ENCODE data around the gene RERGL. TPM values are rescaled to one million over a fixed set of nuclear protein-coding genes. Genes with fewer than 3 reads are reported as not detected.

RERGL gene
- not detected in 2 replicates for total RNA-seq

GRCh38 chr12:18090093-18090492 lies at the start of gene RERGL:
TSS of gene RERGL (minus strand) at chr12:18090193. CDS start at chr12:18090140, 53 bp downstream.
- Mint-ChIP-seq H3K9me3 (peaks cover 24% of the 10 kb centered on the region), H3K27me3 (ENCODE audit: insufficient read depth) (no peaks in the 10 kb centered on the region), H3K27ac (no peak within 1 kb of the TSS), H3K4me3 (no peak within 1 kb of the TSS), H3K36me3 (ENCODE audit: low read depth) (no peaks in the 10 kb centered on the region), H3K4me1 (ENCODE audit: low read depth) (no peaks in the 10 kb centered on the region)
- no peak for DNase-seq (ENCODE audit: low spot score)
- intact Hi-C loops (cut with micrococcal nuclease) = no loop called here

GRCh38 chr12:18139254-18139653 lies 49.3 kb upstream of the RERGL start:
- intact Hi-C loops (cut with micrococcal nuclease) = no loop called here
- Mint-ChIP-seq H3K4me1 (ENCODE audit: low read depth) (no peaks in the 10 kb centered on the region), H3K36me3 (ENCODE audit: low read depth) (no peaks in the 10 kb centered on the region), H3K4me3 (no peak overlapping the region), H3K27me3 (ENCODE audit: insufficient read depth) (no peaks in the 10 kb centered on the region), H3K9me3 (no peaks in the 10 kb centered on the region), H3K27ac (no peak overlapping the region)
- DNase-seq (ENCODE audit: low spot score) = no peak

GRCh38 chr12:18135509-18135908 lies 45.5 kb upstream of the RERGL start:
- no peak overlapping the region for H3K4me3 Mint-ChIP-seq
- intact Hi-C loops (cut with micrococcal nuclease) = no loop called here
- no peaks in the 10 kb centered on the region for H3K9me3 Mint-ChIP-seq
- H3K27me3 Mint-ChIP-seq (ENCODE audit: insufficient read depth) = no peaks in the 10 kb centered on the region
- no peaks in the 10 kb centered on the region for H3K4me1 Mint-ChIP-seq (ENCODE audit: low read depth)
- no peaks in the 10 kb centered on the region for H3K36me3 Mint-ChIP-seq (ENCODE audit: low read depth)
- no peak for DNase-seq (ENCODE audit: low spot score)
- H3K27ac Mint-ChIP-seq = no peak overlapping the region

- Mint-ChIP-seq H3K27ac (no peak overlapping the region), H3K36me3 (ENCODE audit: low read depth) (no peaks in the 10 kb centered on the region), H3K27me3 (ENCODE audit: insufficient read depth) (no peaks in the 10 kb centered on the region), H3K9me3 (no peaks in the 10 kb centered on the region), H3K4me3 (no peak overlapping the region), H3K4me1 (ENCODE audit: low read depth) (no peaks in the 10 kb centered on the region)
- intact Hi-C loops (cut with micrococcal nuclease) = no loop called here
- no peak for DNase-seq (ENCODE audit: low spot score)
These were observed 45.1 kb upstream of the RERGL start for GRCh38 chr12:18135086-18135485.

- Mint-ChIP-seq H3K4me3 (no peak overlapping the region), H3K27ac (no peak overlapping the region), H3K36me3 (ENCODE audit: low read depth) (no peaks in the 10 kb centered on the region), H3K4me1 (ENCODE audit: low read depth) (no peaks in the 10 kb centered on the region), H3K27me3 (ENCODE audit: insufficient read depth) (no peaks in the 10 kb centered on the region), H3K9me3 (peaks cover 14% of the 10 kb centered on the region)
- intact Hi-C loops (cut with micrococcal nuclease) = no loop called here
- DNase-seq (ENCODE audit: low spot score) = no peak
These were observed 40.9 kb upstream of the RERGL start for GRCh38 chr12:18130851-18131250.

GRCh38 chr12:18123707-18124106 lies 33.7 kb upstream of the RERGL start:
- Mint-ChIP-seq H3K4me3 (no peak overlapping the region), H3K27me3 (ENCODE audit: insufficient read depth) (no peaks in the 10 kb centered on the region), H3K27ac (no peak overlapping the region), H3K4me1 (ENCODE audit: low read depth) (no peaks in the 10 kb centered on the region), H3K9me3 (peaks cover 15% of the 10 kb centered on the region), H3K36me3 (ENCODE audit: low read depth) (no peaks in the 10 kb centered on the region)
- DNase-seq (ENCODE audit: low spot score) = no peak
- intact Hi-C loops (cut with micrococcal nuclease) = no loop called here

- no peak for DNase-seq (ENCODE audit: low spot score)
- intact Hi-C loops (cut with micrococcal nuclease) = no loop called here
- Mint-ChIP-seq H3K4me3 (no peak overlapping the region), H3K4me1 (ENCODE audit: low read depth) (no peaks in the 10 kb centered on the region), H3K36me3 (ENCODE audit: low read depth) (no peaks in the 10 kb centered on the region), H3K9me3 (peaks cover 6% of the 10 kb centered on the region), H3K27me3 (ENCODE audit: insufficient read depth) (no peaks in the 10 kb centered on the region), H3K27ac (no peak overlapping the region)
These were observed 30.9 kb upstream of the RERGL start for GRCh38 chr12:18120899-18121298.

- intact Hi-C loops (cut with micrococcal nuclease) = no loop called here
- no peak for DNase-seq (ENCODE audit: low spot score)
- no peaks in the 10 kb centered on the region for H3K4me1 Mint-ChIP-seq (ENCODE audit: low read depth)
- no peaks in the 10 kb centered on the region for H3K36me3 Mint-ChIP-seq (ENCODE audit: low read depth)
- H3K27ac Mint-ChIP-seq = no peak overlapping the region
- peaks cover 6% of the 10 kb centered on the region for H3K9me3 Mint-ChIP-seq
- H3K4me3 Mint-ChIP-seq = no peak overlapping the region
- H3K27me3 Mint-ChIP-seq (ENCODE audit: insufficient read depth) = no peaks in the 10 kb centered on the region
These were observed 18.6 kb upstream of the RERGL start for GRCh38 chr12:18108611-18109010.

GRCh38 chr12:18103624-18104023 lies 13.6 kb upstream of the RERGL start:
- intact Hi-C loops (cut with micrococcal nuclease) = no loop called here
- Mint-ChIP-seq H3K36me3 (ENCODE audit: low read depth) (no peaks in the 10 kb centered on the region), H3K4me3 (no peak overlapping the region), H3K27me3 (ENCODE audit: insufficient read depth) (no peaks in the 10 kb centered on the region), H3K9me3 (peaks cover 6% of the 10 kb centered on the region), H3K4me1 (ENCODE audit: low read depth) (no peaks in the 10 kb centered on the region), H3K27ac (no peak overlapping the region)
- no peak for DNase-seq (ENCODE audit: low spot score)

GRCh38 chr12:18101043-18101442 lies 11.1 kb upstream of the RERGL start:
- H3K9me3 Mint-ChIP-seq = peaks cover 6% of the 10 kb centered on the region
- intact Hi-C loops (cut with micrococcal nuclease) = no loop called here
- H3K36me3 Mint-ChIP-seq (ENCODE audit: low read depth) = no peaks in the 10 kb centered on the region
- H3K4me3 Mint-ChIP-seq = no peak overlapping the region
- no peaks in the 10 kb centered on the region for H3K27me3 Mint-ChIP-seq (ENCODE audit: insufficient read depth)
- no peaks in the 10 kb centered on the region for H3K4me1 Mint-ChIP-seq (ENCODE audit: low read depth)
- no peak overlapping the region for H3K27ac Mint-ChIP-seq
- no peak for DNase-seq (ENCODE audit: low spot score)

- no peak overlapping the region for H3K27ac Mint-ChIP-seq
- no peaks in the 10 kb centered on the region for H3K27me3 Mint-ChIP-seq (ENCODE audit: insufficient read depth)
- no peaks in the 10 kb centered on the region for H3K36me3 Mint-ChIP-seq (ENCODE audit: low read depth)
- no peaks in the 10 kb centered on the region for H3K4me1 Mint-ChIP-seq (ENCODE audit: low read depth)
- DNase-seq (ENCODE audit: low spot score) = no peak
- H3K9me3 Mint-ChIP-seq = peaks cover 21% of the 10 kb centered on the region
- intact Hi-C loops (cut with micrococcal nuclease) = no loop called here
- no peak overlapping the region for H3K4me3 Mint-ChIP-seq
These were observed 5.9 kb downstream of the RERGL start for GRCh38 chr12:18084080-18084479.

- no peak for DNase-seq (ENCODE audit: low spot score)
- H3K4me1 Mint-ChIP-seq (ENCODE audit: low read depth) = no peaks in the 10 kb centered on the region
- H3K27me3 Mint-ChIP-seq (ENCODE audit: insufficient read depth) = no peaks in the 10 kb centered on the region
- H3K27ac Mint-ChIP-seq = no peak overlapping the region
- H3K36me3 Mint-ChIP-seq (ENCODE audit: low read depth) = no peaks in the 10 kb centered on the region
- peaks cover 8% of the 10 kb centered on the region for H3K9me3 Mint-ChIP-seq
- no peak overlapping the region for H3K4me3 Mint-ChIP-seq
- intact Hi-C loops (cut with micrococcal nuclease) = no loop called here
These were observed 10.3 kb downstream of the RERGL start for GRCh38 chr12:18079541-18080246.

GRCh38 chr12:18074001-18074400 lies 16.0 kb downstream of the RERGL start:
- Mint-ChIP-seq H3K9me3 (peaks cover 9% of the 10 kb centered on the region), H3K4me1 (ENCODE audit: low read depth) (no peaks in the 10 kb centered on the region)
- intact Hi-C loops (cut with micrococcal nuclease) = no loop called here

GRCh38 chr12:18072723-18073122 lies 17.3 kb downstream of the RERGL start:
- no peaks in the 10 kb centered on the region for H3K4me1 Mint-ChIP-seq (ENCODE audit: low read depth)
- no peak for DNase-seq (ENCODE audit: low spot score)
- H3K9me3 Mint-ChIP-seq = peaks cover 12% of the 10 kb centered on the region
- no peak overlapping the region for H3K27ac Mint-ChIP-seq
- intact Hi-C loops (cut with micrococcal nuclease) = no loop called here
- H3K27me3 Mint-ChIP-seq (ENCODE audit: insufficient read depth) = no peaks in the 10 kb centered on the region
- no peak overlapping the region for H3K4me3 Mint-ChIP-seq
- no peaks in the 10 kb centered on the region for H3K36me3 Mint-ChIP-seq (ENCODE audit: low read depth)

More at GRCh38 chr12:18074001-18074400, 16.0 kb downstream of the RERGL start:
- no peak for DNase-seq (ENCODE audit: low spot score)
- no peaks in the 10 kb centered on the region for H3K36me3 Mint-ChIP-seq (ENCODE audit: low read depth)
- no peaks in the 10 kb centered on the region for H3K27me3 Mint-ChIP-seq (ENCODE audit: insufficient read depth)
- H3K4me3 Mint-ChIP-seq = no peak overlapping the region
- no peak overlapping the region for H3K27ac Mint-ChIP-seq

Measured in activated T-helper 1 cell treated with anti-CD3 and anti-CD28 coated beads, Interleukin-12 subunit alpha, Interleukin-12 subunit beta, Interleukin-2, Interleukin-4 antibody, amounts not matched to agents 30 ng/mL and 10 ng/mL and 1 ng/mL, durations not matched to agents 14 hours and 24 hours and 36 hours (primary cell).